IPS-15b (cell line): ENCODE measurements around the gene CEP170B.

Experiments used
- H3K27me3 ChIP-seq: one replicate; pipeline ENCODE4 v1.6.1; 2013; ENCODE audit warnings: low read length; ENCODE audit not compliant: control insufficient read depth, insufficient read depth
- H3K36me3 ChIP-seq: one replicate; pipeline ENCODE4 v1.6.1; 2013; ENCODE audit warnings: low read length; ENCODE audit not compliant: control insufficient read depth, insufficient read depth
- H3K4me1 ChIP-seq: one replicate; pipeline ENCODE4 v1.6.1; 2013; ENCODE audit warnings: mild to moderate bottlenecking, low read length; ENCODE audit not compliant: control insufficient read depth, insufficient read depth
- H3K4me3 ChIP-seq: one replicate; pipeline ENCODE4 v1.5.1; 2013; ENCODE audit warnings: low read depth, low read length
- H3K9ac ChIP-seq: one replicate; pipeline ENCODE4 v1.6.1; 2013; ENCODE audit warnings: low read depth, mild to moderate bottlenecking, low read length
- H3K9me3 ChIP-seq: one replicate; pipeline ENCODE4 v1.6.1; 2013; ENCODE audit warnings: mild to moderate bottlenecking, low read length; ENCODE audit not compliant: control insufficient read depth, insufficient read depth

CEP170B gene

DNA sequence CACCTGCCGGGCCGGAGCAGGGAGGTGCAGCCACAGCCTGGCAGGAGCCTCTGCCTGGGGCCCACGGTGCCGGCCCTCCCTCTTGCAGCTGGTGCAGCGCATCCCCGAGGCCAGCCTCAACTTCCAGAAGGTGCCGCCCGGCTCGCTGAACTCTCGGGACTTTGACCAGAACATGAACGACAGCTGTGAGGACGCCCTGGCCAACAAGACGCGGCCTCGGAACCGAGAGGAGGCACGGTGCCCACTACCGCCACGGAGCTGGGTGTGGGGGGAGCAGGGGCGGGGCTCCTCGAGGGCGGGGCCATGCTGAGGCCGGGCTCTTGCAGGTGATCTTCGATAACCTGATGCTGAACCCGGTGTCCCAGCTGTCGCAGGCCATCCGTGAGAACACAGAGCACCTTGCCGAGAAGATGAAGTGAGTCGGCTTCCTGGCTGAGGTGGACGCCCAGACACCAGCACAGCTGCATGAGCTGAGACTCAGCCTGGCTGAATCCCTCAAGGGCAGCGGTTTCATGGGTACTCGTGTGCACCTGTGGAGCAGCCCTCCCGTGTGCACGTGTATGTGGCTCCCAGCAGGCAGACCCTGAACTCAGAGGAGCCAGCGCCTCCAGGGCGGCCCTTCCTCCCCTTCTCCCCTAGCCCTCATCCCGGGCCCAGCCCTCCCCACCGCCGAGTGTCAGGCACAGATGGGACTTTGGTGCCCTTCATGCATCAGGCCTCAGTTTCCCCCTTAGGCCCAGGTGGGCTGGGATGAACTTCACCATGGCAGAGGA lies 28.6 kb downstream of the CEP170B start:
- H3K36me3 ChIP-seq = peaks cover 13% of the 10 kb centered on the region
- H3K27me3 ChIP-seq = no peaks in the 10 kb centered on the region
- H3K4me1 ChIP-seq = no peaks in the 10 kb centered on the region
- H3K4me3 ChIP-seq = no peak overlapping the region
- H3K9me3 ChIP-seq = no peaks in the 10 kb centered on the region
- no peak overlapping the region for H3K9ac ChIP-seq

DNA sequence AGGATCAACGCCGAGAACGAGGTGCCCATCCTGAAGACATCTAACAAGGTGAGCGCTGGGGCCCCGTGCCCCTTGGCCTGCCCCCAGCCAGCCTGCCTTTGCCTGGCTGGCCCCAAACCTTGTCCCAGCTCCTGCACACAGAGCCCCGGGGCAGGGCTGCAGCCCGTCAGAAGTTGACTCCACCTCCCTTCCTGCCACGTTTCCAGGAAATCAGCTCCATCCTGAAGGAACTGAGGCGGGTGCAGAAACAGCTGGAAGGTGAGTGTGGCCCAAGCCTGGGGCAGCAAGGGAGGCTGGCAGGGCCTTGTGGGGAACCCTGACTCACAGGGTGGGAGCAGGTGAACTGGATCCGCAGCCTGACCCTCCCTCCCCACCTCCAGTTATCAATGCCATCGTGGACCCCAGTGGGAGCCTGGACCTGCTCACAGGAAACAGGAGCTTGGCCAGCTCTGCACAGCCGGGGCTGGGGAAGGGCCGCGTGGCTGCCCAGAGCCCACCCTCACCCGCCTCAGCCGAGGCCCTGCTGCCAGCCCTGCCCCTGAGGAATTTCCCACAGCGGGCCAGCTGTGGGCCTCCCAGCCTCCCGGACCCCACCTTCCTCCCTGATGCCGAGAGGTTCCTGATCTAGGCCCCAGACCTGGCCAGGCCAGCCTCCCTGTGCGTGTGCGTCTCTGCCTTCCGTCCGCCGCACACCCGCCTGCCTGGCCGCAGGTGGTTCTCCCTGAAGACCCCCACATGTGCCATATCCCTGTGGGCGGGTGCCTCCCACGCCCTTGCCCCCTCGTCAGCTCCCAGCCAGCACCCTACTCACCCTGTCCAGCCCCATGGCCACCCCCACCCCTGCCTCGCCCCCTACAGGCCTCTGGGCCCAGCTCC lies 29.5 kb downstream of the CEP170B start:
- Histone ChIP-seq H3K36me3 (peaks cover 10% of the 10 kb centered on the region), H3K9ac (no peak overlapping the region), H3K27me3 (no peaks in the 10 kb centered on the region), H3K4me1 (no peaks in the 10 kb centered on the region), H3K9me3 (no peaks in the 10 kb centered on the region), H3K4me3 (no peak overlapping the region)

DNA sequence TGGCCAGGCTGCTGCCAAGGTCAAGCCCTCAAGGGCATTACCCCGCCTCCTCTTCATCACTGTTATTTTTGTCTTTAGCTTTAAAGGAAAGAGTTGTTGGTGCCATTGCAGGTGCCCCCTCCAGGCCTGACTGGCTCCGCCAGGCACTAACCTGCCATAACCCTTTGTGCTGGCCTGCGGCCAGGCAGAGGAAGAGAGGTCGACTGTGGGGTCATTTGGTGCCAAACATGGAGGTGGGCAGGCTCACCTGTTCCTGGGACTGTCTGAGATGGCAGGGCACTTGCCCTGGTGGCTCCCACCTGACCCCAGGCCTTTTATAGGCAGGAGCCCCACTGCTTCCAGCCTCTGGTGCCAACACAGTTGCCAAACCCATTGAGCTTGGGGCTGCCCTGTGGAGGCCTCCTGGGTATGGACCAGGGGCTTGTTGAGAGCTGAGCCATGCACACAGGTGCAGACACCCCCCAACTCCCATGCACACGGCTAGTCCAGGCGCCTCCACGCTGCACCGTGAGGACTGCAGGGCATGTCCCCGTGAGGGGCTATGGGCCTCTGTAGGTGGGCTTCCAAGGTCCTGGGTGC lies 30.2 kb downstream of the CEP170B start:
- Histone ChIP-seq H3K9ac (no peak overlapping the region), H3K9me3 (no peaks in the 10 kb centered on the region), H3K4me3 (no peak overlapping the region), H3K4me1 (no peaks in the 10 kb centered on the region), H3K27me3 (no peaks in the 10 kb centered on the region), H3K36me3 (peaks cover 10% of the 10 kb centered on the region)

DNA sequence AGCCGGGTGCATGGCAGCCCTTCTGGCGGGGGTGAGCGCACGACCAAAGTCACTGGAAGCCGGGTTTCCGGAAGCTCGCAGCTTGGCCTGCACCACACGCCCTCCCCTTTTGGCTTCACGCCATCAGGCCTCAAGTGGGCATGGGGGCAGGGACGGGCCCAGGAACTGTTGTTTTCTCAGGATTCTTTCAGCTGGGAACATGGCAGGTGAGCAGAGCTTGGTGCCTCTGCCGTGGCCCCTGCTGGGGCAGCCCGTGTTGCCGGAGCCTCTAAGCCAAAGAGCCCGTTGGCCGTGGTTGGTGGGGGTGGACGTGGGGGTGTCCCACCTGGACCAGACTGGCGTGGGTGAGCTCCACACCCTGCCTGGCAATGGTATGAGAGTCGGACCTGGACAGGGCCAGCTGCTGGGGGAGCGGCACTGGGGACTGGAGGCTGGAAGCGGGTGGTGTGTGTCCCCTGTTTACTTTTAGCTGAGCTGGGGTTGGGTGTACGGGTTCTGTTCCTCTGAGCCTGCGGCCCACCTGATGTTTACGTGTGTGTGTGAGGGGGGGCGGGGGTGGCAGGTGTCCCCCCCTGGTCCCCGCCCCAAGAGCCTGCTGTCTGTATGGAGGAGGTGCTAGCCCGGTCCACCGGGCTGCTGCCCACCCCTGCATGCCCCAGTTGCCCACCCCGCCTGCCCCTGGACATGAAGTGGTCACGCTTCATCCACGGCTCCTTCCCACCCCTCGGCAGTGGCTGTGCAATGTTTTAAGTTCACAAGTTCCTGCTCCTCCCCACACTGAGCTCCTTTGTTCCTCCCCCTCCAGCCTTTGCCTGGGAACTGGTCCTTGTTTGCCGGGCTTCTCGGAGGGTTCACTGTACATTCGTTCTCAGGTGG lies 31.0 kb downstream of the CEP170B start:
- no peaks in the 10 kb centered on the region for H3K27me3 ChIP-seq
- no peak overlapping the region for H3K9ac ChIP-seq
- H3K36me3 ChIP-seq = peaks cover 10% of the 10 kb centered on the region
- no peaks in the 10 kb centered on the region for H3K9me3 ChIP-seq
- no peak overlapping the region for H3K4me3 ChIP-seq
- no peaks in the 10 kb centered on the region for H3K4me1 ChIP-seq

DNA sequence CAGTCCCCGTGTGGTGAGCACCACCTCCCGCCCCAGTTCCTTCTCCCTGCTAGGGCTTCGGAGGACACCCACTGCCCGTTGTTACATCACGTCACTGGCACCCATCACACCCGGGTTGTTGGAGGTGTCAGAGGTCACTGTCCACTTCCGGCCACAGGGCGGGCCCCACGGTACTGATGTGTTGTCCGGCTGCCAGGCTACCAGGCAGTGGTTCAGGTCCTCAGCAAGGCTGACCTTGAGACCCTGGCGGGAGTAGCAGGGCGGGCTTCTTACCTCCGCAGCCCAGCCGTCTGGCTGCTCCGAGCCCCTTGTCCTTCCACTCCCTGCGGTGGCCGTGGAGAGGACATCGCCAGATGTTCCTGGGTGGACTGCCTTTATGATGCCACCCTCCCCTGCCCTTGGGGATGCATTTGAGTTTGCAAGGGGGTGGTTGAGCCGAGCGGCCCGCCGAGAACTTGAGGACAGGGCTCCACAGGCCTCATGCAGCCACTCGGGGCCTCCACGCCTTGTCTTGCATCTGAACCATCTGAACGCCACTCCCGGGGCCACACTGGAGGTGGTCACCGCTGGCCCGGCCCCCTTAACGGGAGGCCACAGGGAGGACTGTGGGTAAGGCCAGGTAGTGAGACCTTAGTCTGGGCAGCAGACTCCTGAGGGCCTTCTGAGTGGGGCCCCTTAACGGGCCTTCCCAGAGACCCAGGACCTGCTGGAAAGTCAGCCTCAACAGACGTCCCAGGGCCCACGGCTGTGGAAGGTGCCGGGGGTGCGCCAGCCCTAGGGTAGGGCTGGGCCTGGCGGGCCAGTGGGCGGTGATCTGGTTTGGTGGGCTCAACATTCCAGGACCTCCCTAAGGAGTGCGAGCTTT lies 32.5 kb downstream of the CEP170B start:
- no peak overlapping the region for H3K9ac ChIP-seq
- H3K9me3 ChIP-seq = no peaks in the 10 kb centered on the region

DNA sequence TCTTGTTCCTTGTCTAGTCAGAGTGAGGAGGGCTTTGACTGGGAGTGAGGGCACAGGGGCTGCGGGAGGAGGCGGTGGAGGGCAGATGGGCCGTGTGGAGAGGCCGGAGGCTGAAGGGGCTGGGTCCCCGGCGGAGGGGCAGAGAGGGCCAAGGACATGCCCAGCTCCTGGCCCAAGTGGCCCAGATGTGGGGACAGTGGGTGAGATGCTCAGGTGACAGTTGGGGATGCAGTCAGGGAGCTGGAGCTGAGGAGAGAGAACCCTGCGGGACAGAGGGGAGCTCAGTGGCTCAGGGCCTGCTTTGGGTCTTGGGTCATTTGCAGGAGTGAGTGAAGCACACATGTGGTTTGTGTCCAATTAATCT lies 33.1 kb downstream of the CEP170B start:
- no peaks in the 10 kb centered on the region for H3K9me3 ChIP-seq
- H3K36me3 ChIP-seq = peaks cover 10% of the 10 kb centered on the region
- H3K4me1 ChIP-seq = no peaks in the 10 kb centered on the region
- no peaks in the 10 kb centered on the region for H3K27me3 ChIP-seq
- H3K4me3 ChIP-seq = no peak overlapping the region
- no peak overlapping the region for H3K9ac ChIP-seq

More for the DNA sequence above, 32.5 kb downstream of the CEP170B start:
- no peaks in the 10 kb centered on the region for H3K4me1 ChIP-seq
- H3K36me3 ChIP-seq = peaks cover 10% of the 10 kb centered on the region
- no peaks in the 10 kb centered on the region for H3K27me3 ChIP-seq
- no peak overlapping the region for H3K4me3 ChIP-seq

DNA sequence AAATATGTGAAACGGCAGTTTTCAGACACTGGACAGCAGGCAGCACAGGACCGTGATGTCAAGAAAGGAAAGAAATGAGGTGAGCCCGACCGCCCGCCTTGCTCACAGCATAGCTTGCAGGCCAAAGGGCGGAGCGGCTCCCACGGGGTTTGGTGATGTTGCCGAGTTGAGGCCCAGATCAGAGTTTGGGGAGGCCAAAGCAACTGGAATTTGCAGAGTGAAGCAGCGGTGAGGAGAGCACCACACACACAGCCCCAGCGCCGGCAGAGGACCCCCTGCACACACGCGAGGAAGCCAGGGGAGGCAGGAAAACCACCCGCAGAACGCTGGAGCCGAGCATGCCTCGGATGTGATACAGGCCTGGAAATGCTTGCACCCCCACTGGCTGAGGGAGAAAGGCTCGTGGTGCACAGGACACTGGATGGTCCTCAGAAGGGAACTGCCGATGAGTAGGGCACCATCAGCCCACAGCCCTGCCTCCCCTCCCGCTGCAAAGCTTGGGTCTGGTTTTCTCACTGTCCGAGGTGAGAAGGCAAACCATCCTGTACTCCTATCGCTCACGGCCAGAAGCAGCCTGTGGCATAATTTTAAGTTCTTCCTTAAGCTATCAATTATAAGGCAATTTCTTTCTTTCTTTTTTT lies 33.9 kb downstream of the CEP170B start:
- Histone ChIP-seq H3K27me3 (peaks cover 6% of the 10 kb centered on the region), H3K9me3 (no peaks in the 10 kb centered on the region), H3K4me3 (no peak overlapping the region), H3K9ac (peak overlapping the region; percentile 24), H3K36me3 (peaks cover 8% of the 10 kb centered on the region), H3K4me1 (no peaks in the 10 kb centered on the region)

DNA sequence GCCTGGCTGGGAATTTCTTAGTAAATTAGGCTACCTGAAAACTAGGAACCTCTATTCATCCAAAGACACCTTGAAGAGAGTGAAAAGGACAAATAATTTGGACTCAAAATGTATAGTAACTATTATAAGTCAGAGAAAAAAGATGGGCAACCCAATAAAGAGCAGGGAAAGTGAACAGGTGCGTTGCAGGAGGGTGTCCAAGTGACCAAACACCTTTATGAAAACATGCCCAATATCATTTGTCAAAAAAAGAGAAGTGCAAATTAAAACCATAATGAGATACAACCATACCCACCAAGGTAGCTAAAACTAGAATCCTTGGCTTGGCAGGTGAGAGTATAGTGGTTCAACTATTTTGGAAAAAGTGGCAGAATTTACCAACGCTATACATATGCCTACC lies 34.7 kb downstream of the CEP170B start:
- Histone ChIP-seq H3K27me3 (peaks cover 13% of the 10 kb centered on the region), H3K36me3 (peaks cover 3% of the 10 kb centered on the region), H3K9me3 (no peaks in the 10 kb centered on the region), H3K4me1 (no peaks in the 10 kb centered on the region), H3K4me3 (no peak overlapping the region), H3K9ac (no peak overlapping the region)

DNA sequence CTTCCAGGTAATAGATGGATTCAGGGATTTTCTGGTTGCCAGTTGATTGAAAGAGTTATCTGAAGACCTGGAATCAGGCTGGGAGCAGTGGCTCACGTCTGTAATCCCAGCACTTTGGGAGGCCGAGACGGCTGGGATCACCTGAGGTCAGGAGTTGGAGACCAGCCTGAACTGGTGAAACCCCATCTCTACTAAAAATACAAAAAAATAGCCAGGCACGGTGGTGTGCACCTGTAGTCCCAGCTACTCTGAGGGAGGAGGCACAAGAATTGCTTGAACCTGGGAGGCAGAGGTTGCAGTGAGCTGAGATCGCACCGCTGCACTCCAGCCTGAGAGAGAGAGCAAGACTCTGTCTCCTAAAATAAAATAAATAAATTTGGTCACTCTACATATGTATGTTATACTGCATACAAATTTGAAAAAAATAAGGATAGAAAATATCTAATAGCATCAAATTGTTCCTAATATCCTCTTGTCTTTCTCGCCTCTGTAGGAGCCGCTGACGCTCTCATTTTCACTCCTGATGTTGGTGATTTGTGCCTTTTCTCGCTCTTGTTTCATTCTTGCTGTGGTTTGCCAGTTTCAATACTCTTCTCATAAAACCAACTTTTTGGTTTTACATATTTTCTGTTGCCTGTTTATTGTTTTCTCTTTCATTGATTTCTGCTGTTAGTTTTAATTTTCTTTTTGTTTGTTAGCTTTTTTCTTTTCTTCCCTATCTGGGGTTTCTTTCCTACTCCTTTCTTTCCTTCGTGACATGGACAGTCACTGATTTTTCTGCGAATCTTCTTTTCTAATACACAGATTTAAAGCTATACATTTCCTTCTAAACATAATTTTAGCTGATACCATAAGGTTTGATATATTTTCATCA lies 35.8 kb downstream of the CEP170B start:
- Histone ChIP-seq H3K9ac (no peak overlapping the region), H3K4me1 (no peaks in the 10 kb centered on the region), H3K4me3 (no peak overlapping the region), H3K9me3 (no peaks in the 10 kb centered on the region), H3K27me3 (peaks cover 16% of the 10 kb centered on the region), H3K36me3 (no peaks in the 10 kb centered on the region)

DNA sequence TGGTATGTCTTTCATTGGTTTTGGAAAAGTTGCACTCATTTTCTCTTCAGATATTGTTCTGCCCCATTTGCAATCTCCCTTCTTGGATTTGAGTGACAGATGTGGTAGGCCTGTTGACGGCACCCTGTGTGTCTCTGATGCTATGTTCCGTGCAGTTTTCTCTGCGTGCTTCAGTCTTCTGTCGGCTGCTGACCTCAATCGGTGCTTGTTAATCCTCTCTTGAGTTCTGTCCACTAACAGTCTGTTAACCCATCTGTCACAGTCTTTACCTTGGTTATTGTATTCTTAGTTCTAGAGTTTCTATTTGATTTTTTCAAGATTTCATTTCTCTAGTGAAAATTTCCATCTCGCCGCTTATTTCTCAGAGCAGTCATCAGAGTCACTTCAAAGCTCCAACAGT lies 38.9 kb downstream of the CEP170B start:
- no peak overlapping the region for H3K4me3 ChIP-seq
- H3K27me3 ChIP-seq = peaks cover 24% of the 10 kb centered on the region
- H3K4me1 ChIP-seq = no peaks in the 10 kb centered on the region
- H3K9me3 ChIP-seq = no peaks in the 10 kb centered on the region
- H3K9ac ChIP-seq = no peak overlapping the region
- H3K36me3 ChIP-seq = no peaks in the 10 kb centered on the region
